ENCODE data around the gene GBP3.

DNA sequence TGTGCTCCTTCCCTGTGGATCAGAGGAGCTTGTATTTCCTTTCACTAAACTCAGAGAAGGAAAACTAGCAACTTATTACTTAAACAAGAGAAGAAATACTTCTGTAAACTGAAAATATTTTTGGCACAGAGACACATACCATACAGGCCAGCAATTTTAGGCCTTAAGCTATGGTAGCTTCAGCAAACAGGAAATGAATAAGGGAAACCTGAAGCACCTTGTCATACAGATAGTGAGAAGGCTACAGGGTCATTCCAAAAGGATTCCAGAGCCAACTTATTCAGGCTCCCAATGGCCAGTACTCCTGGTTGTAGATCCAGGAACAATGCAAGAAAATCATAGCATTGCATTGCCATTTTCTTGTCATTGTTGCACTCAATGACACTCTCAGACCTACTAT, 21.2 kb downstream of the GBP3 start:
- TF ChIP-seq, protein P1, sequence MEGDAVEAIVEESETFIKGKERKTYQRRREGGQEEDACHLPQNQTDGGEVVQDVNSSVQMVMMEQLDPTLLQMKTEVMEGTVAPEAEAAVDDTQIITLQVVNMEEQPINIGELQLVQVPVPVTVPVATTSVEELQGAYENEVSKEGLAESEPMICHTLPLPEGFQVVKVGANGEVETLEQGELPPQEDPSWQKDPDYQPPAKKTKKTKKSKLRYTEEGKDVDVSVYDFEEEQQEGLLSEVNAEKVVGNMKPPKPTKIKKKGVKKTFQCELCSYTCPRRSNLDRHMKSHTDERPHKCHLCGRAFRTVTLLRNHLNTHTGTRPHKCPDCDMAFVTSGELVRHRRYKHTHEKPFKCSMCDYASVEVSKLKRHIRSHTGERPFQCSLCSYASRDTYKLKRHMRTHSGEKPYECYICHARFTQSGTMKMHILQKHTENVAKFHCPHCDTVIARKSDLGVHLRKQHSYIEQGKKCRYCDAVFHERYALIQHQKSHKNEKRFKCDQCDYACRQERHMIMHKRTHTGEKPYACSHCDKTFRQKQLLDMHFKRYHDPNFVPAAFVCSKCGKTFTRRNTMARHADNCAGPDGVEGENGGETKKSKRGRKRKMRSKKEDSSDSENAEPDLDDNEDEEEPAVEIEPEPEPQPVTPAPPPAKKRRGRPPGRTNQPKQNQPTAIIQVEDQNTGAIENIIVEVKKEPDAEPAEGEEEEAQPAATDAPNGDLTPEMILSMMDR (conservative IDR thresholded peaks at IDR 0.05; ENCODE audit: low read depth in 2 of 2), result no peak
- no peak for TF ChIP-seq EZH2phosphoT487 (IDR thresholded peaks at IDR 0.05; ENCODE audit: unreplicated experiment)
- TF ChIP-seq EZH2 (IDR thresholded peaks at IDR 0.05; ENCODE audit: low read depth, unreplicated experiment), result no peak
- TF ChIP-seq, protein P2, sequence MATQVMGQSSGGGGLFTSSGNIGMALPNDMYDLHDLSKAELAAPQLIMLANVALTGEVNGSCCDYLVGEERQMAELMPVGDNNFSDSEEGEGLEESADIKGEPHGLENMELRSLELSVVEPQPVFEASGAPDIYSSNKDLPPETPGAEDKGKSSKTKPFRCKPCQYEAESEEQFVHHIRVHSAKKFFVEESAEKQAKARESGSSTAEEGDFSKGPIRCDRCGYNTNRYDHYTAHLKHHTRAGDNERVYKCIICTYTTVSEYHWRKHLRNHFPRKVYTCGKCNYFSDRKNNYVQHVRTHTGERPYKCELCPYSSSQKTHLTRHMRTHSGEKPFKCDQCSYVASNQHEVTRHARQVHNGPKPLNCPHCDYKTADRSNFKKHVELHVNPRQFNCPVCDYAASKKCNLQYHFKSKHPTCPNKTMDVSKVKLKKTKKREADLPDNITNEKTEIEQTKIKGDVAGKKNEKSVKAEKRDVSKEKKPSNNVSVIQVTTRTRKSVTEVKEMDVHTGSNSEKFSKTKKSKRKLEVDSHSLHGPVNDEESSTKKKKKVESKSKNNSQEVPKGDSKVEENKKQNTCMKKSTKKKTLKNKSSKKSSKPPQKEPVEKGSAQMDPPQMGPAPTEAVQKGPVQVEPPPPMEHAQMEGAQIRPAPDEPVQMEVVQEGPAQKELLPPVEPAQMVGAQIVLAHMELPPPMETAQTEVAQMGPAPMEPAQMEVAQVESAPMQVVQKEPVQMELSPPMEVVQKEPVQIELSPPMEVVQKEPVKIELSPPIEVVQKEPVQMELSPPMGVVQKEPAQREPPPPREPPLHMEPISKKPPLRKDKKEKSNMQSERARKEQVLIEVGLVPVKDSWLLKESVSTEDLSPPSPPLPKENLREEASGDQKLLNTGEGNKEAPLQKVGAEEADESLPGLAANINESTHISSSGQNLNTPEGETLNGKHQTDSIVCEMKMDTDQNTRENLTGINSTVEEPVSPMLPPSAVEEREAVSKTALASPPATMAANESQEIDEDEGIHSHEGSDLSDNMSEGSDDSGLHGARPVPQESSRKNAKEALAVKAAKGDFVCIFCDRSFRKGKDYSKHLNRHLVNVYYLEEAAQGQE (IDR thresholded peaks at IDR 0.05; ENCODE audit: unreplicated experiment), result no peak
- no peak for TF ChIP-seq POLR2AphosphoS5 (IDR thresholded peaks at IDR 0.05; ENCODE audit: low read depth)
- TF ChIP-seq JUNB (IDR thresholded peaks at IDR 0.05; ENCODE audit: unreplicated experiment), result no peak
- TF ChIP-seq CREB1 (CRISPR knock-in tag; IDR thresholded peaks at IDR 0.05; ENCODE audit: low read depth), result no peak
- no peak for TF ChIP-seq NANOG (IDR thresholded peaks at IDR 0.05; ENCODE audit: borderline replicate concordance)
- no peak for TF ChIP-seq ZNF114 (CRISPR knock-in tag; IDR thresholded peaks at IDR 0.05)
- TF ChIP-seq, protein P3, sequence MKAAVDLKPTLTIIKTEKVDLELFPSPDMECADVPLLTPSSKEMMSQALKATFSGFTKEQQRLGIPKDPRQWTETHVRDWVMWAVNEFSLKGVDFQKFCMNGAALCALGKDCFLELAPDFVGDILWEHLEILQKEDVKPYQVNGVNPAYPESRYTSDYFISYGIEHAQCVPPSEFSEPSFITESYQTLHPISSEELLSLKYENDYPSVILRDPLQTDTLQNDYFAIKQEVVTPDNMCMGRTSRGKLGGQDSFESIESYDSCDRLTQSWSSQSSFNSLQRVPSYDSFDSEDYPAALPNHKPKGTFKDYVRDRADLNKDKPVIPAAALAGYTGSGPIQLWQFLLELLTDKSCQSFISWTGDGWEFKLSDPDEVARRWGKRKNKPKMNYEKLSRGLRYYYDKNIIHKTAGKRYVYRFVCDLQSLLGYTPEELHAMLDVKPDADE (IDR thresholded peaks at IDR 0.05), result no peak
- no peak for TF ChIP-seq ZNF331 (CRISPR knock-in tag; IDR thresholded peaks at IDR 0.05; ENCODE audit: low read depth)
- TF ChIP-seq STAT1 (IDR thresholded peaks at IDR 0.05; ENCODE audit: unreplicated experiment), result no peak
